GM19239 (cell line): ENCODE measurements around the gene IWS1.
"Not testable (repeated sequence)": the region's sequence is repeated elsewhere in the genome, so short reads cannot be mapped to it uniquely, and the experiment has no call there.

Source experiments
- DNase-seq: peaks from one replicate; pipeline ENCODE4 v3.0.0; 2011; ENCODE audit warnings: low spot score; ENCODE audit not compliant: insufficient read length
- FAIRE-seq: peaks from 2 replicates; lab custom pipeline; 2011; peaks lifted over from hg19 to GRCh38; lab: Jason Lieb, UNC

Gene IWS1

GRCh38 chr2:127464470-127465257 is 61.6 kb downstream of the IWS1 start:
- FAIRE-seq, result no peak

GRCh38 chr2:127463155-127463991 is 62.9 kb downstream of the IWS1 start:
- FAIRE-seq (no peak), DNase-seq (no peak)

More at GRCh38 chr2:127464470-127465257, 61.6 kb downstream of the IWS1 start:
- no peak for DNase-seq

DNA sequence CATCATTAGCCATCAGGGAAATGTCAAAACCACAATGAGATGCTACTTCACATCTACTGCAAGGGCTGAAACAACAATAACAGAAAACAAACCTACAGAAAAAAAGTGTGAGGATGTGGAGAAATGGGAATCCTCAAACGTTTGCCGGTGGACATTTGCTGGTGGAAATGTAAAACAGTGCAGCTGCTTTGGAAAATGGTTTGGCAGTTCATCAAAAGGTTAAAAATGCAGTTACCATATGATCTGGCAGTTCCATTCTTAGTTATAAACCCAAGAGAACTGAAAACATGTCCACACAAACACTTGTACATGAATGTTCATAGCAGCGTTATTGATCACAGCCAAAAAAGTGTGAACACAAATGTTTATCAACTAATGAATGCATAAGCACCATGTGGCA is 63.8 kb downstream of the IWS1 start:
- no peak for DNase-seq

DNA sequence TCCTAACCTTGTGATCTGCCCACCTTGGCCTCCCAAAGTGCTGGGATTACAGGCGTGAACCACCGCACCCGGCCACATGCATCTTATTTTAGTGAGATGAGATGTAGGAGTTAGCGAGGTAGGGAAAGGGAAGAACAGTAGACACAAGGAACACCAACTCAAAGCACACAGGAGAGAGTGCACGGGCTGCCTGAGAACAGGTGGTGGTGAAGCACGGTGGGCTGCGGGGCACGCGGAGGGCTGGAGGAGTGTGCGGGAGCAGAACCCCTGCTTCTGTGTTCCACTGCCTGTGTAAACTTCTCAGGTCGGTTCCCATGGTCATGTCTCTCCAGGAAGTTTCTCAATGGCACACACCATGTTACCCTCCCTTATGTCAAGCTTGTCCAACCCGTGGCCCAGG is 69.3 kb downstream of the IWS1 start:
- DNase-seq (no peak), FAIRE-seq (no peak)

More for the DNA sequence above, 63.8 kb downstream of the IWS1 start:
- no peak for FAIRE-seq

GRCh38 chr2:127455566-127456493 is 70.5 kb downstream of the IWS1 start:
- no peak for FAIRE-seq
- DNase-seq, result no peak

DNA sequence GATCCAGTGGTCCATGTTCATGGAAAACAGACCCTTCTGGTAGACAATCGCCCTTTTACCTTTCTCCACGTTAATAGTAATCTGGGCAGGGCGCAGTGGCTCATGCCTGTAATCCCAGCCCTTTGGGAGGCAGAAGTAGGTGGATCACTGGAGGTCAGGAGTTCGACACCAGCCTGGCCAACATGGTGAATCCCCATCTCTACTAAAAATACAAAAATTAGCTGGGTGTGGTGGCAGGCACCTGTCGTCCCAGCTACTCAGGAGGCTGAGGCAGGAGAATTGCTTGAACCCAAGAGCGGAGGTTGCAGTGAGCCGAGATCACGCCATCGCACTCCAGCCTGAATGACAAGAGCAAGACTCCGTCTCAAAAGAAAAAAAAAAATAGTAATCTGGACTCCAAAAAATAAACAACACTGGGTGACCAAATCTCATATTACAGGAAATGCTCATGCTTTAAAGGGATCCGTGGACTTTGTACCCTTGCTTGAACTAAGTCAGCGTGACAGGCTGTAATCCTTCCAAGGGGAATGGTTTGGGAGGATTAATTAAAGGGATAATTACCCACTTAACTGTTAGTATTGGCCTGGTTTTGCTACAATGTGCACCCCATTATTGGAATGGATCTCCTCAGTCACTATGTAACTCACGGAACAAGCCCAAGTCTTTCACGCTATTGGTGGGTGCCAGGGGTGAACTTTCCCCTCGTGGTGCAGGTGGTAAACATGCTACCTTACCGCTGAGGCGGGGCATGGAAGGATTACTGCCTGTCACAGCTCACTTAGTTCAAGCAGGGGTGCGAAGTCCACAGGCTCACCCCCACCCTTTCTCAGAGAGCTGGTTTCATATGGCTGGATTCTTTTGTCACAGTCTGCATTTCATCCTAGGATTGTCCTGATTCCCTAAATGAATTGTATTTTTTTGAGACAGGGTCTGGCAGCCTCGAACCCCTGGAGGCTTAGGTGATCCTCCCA is 71.4 kb downstream of the IWS1 start:
- no peak for DNase-seq
- no peak for FAIRE-seq

DNA sequence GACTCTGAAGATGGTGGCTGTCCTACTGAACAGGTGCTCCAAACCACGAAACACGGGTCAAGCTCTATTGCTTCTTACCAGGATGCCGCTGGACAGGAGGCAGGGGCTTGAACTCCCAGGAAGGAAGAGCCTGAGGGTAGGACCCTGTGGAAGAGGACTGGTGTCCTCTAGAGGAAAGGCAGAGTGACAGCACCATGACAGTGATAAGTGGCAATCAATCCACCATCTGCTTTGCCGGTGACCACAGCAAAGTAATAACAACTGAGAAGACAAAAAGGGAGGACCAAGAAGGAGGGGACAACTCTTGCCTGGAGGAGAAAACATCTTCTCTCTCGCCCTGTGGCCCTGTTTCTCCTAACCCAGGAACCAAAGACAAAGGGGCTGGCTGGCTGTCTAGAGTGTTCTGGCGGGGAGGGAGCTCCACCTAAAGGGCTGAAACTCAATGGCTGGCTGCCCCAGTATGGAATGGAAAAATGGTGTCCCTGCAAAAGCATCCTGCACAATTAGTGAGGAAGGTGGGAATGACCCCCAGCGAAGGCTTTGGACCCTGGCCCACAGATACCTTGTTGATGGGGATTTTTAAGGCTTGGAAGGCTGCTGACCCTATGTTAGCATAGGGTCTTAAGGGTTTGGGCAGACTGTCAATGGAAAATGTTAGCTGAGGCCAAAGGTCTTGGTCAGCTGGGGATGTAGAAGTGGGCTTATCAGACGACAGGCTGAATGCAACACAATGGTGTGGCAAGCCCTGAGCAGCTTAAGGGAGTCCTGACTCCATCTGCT is 72.7 kb downstream of the IWS1 start:
- no peak for FAIRE-seq
- DNase-seq, result no peak

GRCh38 chr2:127453013-127453391 is 73.3 kb downstream of the IWS1 start:
- FAIRE-seq, result no peak
- no peak for DNase-seq

GRCh38 chr2:127452423-127452822 is 73.9 kb downstream of the IWS1 start:
- FAIRE-seq, DNase-seq: not testable (repeated sequence)

DNA sequence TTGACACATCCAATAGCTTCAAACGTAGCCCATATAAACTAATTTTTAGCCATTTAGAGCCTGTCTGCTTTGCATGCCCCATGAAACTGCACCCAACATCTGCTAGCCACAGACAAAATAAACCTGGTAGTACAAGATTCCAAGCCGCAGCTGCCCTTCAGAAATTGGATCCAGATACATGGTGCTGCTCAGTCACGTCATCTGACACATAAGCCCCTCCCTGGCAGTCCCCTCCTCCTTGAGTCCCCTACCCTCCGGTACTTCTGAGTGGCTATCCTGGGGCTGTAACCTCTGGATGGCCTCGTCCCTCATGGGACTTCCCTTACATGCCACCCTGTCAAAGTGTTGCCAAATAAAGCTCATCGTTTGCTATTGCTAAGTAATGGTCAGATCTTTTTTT is 74.3 kb downstream of the IWS1 start:
- no peak for DNase-seq
- no peak for FAIRE-seq

- FAIRE-seq (no peak), DNase-seq (no peak)
These were observed 76.4 kb downstream of the IWS1 start for GRCh38 chr2:127449898-127450297.

DNA sequence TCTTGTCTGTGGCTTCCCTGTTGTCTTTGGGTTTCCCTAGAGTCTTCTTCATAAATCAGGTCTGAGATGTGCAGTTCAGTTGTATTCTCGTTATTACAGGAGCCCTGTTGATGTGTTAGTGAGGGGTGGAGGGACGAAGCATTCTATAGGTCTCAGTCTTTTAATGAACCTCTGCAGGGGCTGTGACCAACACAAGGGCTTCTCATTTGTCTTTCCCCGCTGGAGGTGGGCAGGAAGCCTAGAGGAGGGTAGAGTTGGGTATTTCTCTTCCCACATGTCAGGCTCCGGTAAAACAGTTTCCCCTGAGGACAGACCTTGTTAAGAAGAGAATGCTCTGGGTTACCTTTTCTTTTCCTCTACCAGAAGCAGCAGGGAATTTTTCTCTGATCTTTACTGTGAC is 76.9 kb downstream of the IWS1 start:
- no peak for DNase-seq
- FAIRE-seq, result no peak

DNA sequence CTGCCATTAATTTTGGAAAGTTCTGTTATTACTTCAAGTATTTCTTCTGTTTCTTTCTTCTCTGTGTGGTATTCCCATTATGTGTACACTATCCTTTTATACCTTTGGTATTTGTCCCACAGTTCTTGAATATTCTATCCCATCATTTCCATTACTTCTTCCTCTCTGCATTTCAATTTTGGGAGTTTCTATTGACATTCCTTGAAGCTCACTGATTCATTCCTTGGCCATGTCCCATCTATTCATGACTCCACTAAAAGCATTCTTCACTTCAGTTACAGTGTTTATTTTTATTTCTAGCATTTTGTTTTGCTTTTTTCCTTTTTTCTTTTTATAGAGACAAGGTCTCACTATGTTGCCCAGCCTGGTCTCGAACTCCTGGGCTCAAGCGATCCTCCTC is 77.8 kb downstream of the IWS1 start:
- DNase-seq (no peak), FAIRE-seq (no peak)

DNA sequence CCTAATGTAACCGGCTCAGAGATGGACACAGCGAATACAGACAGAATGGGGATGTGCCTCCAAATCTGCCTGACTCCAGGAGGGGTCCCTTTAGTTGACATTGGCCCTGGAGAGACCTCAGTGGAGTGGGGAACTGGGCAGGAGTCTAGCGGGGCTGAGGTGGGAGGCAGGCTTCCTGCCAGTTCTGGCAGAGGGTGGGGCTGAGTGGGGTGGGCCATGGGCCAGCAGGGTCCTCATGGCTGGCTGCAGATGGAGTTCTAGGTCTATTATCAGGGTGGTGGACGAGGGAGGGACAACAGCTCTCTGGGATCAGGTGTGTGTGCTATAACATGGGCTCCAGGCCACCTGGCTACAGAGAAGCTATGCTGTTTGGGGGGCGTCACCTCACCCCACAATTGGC is 86.9 kb downstream of the IWS1 start:
- no peak for FAIRE-seq

DNA sequence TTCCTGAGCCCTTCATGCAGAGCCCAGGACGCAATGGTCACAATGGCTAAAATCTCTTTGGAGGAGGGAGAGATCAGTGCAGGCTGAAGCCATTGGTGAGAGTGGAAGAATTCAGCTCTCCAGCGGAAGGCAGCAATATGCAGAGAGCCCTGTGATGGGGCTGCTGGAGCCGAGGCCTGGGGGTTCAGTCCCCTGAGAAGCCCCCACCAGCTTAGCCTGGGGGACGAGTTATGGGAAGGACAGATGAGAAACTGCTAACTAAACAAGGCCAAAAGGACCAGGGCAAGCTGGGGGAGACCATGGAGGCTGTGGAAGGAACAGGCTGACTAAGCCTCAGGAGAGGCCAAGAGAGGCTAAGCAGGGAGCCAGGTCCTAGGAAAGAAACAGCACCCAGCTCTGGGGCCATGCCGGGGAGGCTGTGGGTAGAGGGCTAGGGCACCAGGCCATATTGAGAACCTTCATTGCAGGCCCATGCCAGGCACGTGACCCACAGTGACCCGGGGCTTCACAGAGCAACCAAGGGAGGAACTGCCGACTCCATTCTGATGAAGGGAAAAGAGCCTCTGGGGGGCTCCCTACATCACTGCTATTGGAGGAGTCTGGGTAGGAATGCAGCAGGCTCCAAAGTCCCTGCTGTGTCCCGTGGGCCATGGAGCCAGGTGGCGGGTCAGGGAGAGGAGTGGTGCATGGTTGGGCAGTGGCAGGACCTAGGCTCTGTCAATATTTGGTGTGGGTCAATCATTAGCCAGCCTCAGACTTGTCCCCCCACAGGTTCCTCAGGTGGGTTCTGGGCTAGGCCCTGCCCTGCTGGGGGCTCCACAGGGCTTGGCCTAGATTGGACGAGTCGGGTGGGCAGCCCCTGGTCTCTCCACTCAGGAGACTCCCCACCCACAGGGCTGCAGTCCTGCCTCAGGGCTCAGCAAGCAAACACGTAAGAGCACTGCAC is 88.2 kb downstream of the IWS1 start:
- no peak for FAIRE-seq

More for the DNA sequence above, 86.9 kb downstream of the IWS1 start:
- no peak for DNase-seq

GRCh38 chr2:127437056-127437455 is 89.2 kb downstream of the IWS1 start:
- no peak for FAIRE-seq
- DNase-seq, result no peak

More for the DNA sequence above, 88.2 kb downstream of the IWS1 start:
- DNase-seq, result no peak

GRCh38 chr2:127434515-127434914 is 91.8 kb downstream of the IWS1 start:
- DNase-seq (no peak), FAIRE-seq (no peak)
